DND-41 (cell line): ENCODE data around the gene CACYBP.

Experiments used
- ATAC-seq: fragments of 200-7000 bp; cut with Tn5 transposase; 3 replicates; pipeline ENCODE4 v1.9.1; 2021; ENCODE audit warnings: low read depth; ENCODE audit not compliant: insufficient read depth
- DNase-seq: peaks from one replicate; pipeline ENCODE4 v3.0.0-alpha.2; 2020
- H2AFZ ChIP-seq: 2 replicates; pipeline ENCODE4 v1.6.0; 2012; ENCODE audit warnings: low read depth, low read length
- H3K27ac ChIP-seq: 2 replicates; pipeline ENCODE4 v1.5.1; 2012; ENCODE audit warnings: low read length, inconsistent platforms
- H3K27me3 ChIP-seq: fragments of 200-600 bp; sonication (generic); 2 replicates; pipeline ENCODE4 v1.6.0; 2012; ENCODE audit warnings: low read length, mild to moderate bottlenecking, inconsistent platforms; ENCODE audit not compliant: insufficient read depth, poor library complexity
- H3K36me3 ChIP-seq: 2 replicates; pipeline ENCODE4 v1.5.1; 2012; ENCODE audit warnings: low read length, inconsistent platforms; ENCODE audit not compliant: insufficient read depth
- H3K4me1 ChIP-seq: 2 replicates; pipeline ENCODE4 v1.5.1; 2012; ENCODE audit warnings: mild to moderate bottlenecking, low read length; ENCODE audit not compliant: insufficient read depth
- H3K4me2 ChIP-seq: 2 replicates; pipeline ENCODE4 v1.6.0; 2012; ENCODE audit warnings: mild to moderate bottlenecking, moderate library complexity, low read length, inconsistent platforms; ENCODE audit not compliant: insufficient read depth
- H3K4me3 ChIP-seq, 2 experiments: fragments of 200-600 bp in 1 of 2; shearing (Covaris generic) in 1 of 2; 2 replicates each; pipeline ENCODE4 v1.5.1; 2012 to 2016; ENCODE audit warnings: inconsistent platforms in 2 of 2, low read length in 2 of 2, mild to moderate bottlenecking in 2 of 2, low read depth in 1 of 2, moderate library complexity in 1 of 2
- H3K79me2 ChIP-seq: 2 replicates; pipeline ENCODE4 v1.6.0; 2012; ENCODE audit warnings: low read length, inconsistent platforms; ENCODE audit not compliant: insufficient read depth
- H3K9ac ChIP-seq: 2 replicates; pipeline ENCODE4 v1.6.0; 2012; ENCODE audit warnings: low read depth, mild to moderate bottlenecking, inconsistent platforms, low read length, moderate library complexity
- H3K9me3 ChIP-seq: 2 replicates; pipeline ENCODE4 v1.5.1; 2012; ENCODE audit warnings: low read length, moderate library complexity, mild to moderate bottlenecking, inconsistent platforms; ENCODE audit not compliant: insufficient read depth, severe bottlenecking
- H4K20me1 ChIP-seq: 2 replicates; pipeline ENCODE4 v1.6.0; 2012; ENCODE audit warnings: low read length; ENCODE audit not compliant: insufficient read depth
- EZH2 ChIP-seq: IDR thresholded peaks from 3 replicates; pipeline ENCODE4 v1.6.1; 2012; ENCODE audit warnings: borderline replicate concordance, low read depth, mild to moderate bottlenecking, moderate library complexity, low read length, inconsistent platforms; ENCODE audit not compliant: severe bottlenecking
- TF ChIP-seq, protein P1 (sequence below): IDR thresholded peaks from 2 replicates; pipeline ENCODE4 v1.5.1; 2012; ENCODE audit warnings: borderline replicate concordance, low read length, moderate library complexity, mild to moderate bottlenecking; ENCODE audit not compliant: poor library complexity, severe bottlenecking; ENCODE audit errors: extremely low read depth

CACYBP gene

DNA sequence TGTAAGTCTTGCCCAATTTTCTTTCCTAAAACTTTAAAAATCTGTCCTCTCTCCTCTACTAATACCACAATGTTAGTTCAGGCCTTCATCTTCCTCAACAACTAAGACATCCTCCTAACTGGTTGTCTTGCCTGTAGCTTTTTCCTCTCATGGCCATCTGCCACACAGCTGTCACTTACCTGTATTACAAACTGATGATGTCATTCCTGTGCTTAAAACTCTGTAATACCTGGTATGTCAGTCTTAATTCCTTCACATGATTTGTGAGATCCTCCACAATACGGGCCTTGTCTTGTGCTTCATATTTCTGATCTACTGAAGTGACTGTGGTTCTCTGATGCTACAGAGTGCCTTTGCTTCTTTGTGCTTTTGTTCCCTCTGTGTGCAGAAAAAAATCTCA, 13.7 kb downstream of the CACYBP start:
- H3K27me3 ChIP-seq = no peaks in the 10 kb centered on the region
- H3K4me3 ChIP-seq = no peak overlapping the region
- no peaks in the 10 kb centered on the region for H3K4me1 ChIP-seq
- no peak overlapping the region for H3K9ac ChIP-seq
- peaks cover 98% of the 10 kb centered on the region for H3K36me3 ChIP-seq
- no peak overlapping the region for H3K27ac ChIP-seq
- no peak overlapping the region for H2AFZ ChIP-seq
- DNase-seq = no peak
- H4K20me1 ChIP-seq = peaks cover 6% of the 10 kb centered on the region; the same call in 1 of the 2 replicates
- H3K79me2 ChIP-seq = peaks cover 51% of the 10 kb centered on the region
- no peak for ATAC-seq
- no peaks in the 10 kb centered on the region for H3K9me3 ChIP-seq
- no peak overlapping the region for H3K4me2 ChIP-seq
- TF ChIP-seq, protein P1, sequence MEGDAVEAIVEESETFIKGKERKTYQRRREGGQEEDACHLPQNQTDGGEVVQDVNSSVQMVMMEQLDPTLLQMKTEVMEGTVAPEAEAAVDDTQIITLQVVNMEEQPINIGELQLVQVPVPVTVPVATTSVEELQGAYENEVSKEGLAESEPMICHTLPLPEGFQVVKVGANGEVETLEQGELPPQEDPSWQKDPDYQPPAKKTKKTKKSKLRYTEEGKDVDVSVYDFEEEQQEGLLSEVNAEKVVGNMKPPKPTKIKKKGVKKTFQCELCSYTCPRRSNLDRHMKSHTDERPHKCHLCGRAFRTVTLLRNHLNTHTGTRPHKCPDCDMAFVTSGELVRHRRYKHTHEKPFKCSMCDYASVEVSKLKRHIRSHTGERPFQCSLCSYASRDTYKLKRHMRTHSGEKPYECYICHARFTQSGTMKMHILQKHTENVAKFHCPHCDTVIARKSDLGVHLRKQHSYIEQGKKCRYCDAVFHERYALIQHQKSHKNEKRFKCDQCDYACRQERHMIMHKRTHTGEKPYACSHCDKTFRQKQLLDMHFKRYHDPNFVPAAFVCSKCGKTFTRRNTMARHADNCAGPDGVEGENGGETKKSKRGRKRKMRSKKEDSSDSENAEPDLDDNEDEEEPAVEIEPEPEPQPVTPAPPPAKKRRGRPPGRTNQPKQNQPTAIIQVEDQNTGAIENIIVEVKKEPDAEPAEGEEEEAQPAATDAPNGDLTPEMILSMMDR = no peak
- no peak for TF ChIP-seq EZH2

DNA sequence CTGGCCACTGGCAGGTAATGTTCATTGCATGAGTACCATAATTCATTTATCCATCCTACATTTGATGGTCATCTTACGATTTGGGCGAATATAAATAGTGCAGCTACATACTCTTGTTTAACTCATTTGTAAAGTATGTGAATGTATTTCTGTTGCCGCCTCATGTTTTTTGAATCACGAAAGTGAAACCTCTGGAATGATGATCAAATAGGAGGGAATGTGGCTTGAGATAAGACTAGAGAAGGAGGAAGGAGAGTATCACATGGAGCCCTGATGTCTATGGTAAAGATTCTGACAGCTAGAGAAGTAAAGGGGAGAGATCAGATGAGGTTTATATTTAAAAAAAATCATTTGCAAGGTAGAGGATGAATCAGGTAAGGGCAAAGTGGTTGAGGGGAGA, 15.5 kb downstream of the CACYBP start:
- TF ChIP-seq EZH2 = no peak
- TF ChIP-seq, protein P1 = no peak
- no peak overlapping the region for H3K27ac ChIP-seq
- H3K9ac ChIP-seq = no peak overlapping the region
- H3K27me3 ChIP-seq = no peaks in the 10 kb centered on the region
- no peak overlapping the region for H3K4me2 ChIP-seq
- H4K20me1 ChIP-seq = peaks cover 7% of the 10 kb centered on the region; the same call in 1 of the 2 replicates
- H3K4me1 ChIP-seq = no peaks in the 10 kb centered on the region; the same call in 1 of the 2 replicates
- no peak for DNase-seq
- peaks cover 51% of the 10 kb centered on the region for H3K79me2 ChIP-seq
- no peak for ATAC-seq
- H3K4me3 ChIP-seq = no peak overlapping the region
- H3K9me3 ChIP-seq = no peaks in the 10 kb centered on the region
- H2AFZ ChIP-seq = no peak overlapping the region
- peaks cover 90% of the 10 kb centered on the region for H3K36me3 ChIP-seq

DNA sequence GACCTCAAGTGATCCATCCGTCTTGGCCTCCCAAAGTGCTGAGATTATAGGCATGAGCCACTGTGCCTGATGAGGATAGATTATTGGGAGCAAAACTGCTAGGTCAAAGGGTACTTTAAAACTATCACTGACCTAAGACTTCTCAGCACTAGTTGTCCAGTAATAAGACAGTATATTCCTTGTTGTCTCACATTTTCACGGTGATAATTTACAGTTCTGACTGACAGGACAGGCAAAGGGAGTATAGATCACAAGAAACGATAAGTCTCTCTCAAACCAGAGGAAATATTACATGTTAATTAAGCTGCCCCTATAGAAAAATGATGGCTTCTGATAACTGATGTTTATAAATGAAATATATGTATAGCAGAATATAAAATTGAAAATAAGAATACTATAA, 19.8 kb downstream of the CACYBP start:
- no peaks in the 10 kb centered on the region for H3K9me3 ChIP-seq
- H3K79me2 ChIP-seq = peaks cover 65% of the 10 kb centered on the region
- H3K27me3 ChIP-seq = no peaks in the 10 kb centered on the region
- ATAC-seq = no peak
- H3K36me3 ChIP-seq = peaks cover 47% of the 10 kb centered on the region
- H3K27ac ChIP-seq = no peak overlapping the region
- TF ChIP-seq EZH2 = no peak
- TF ChIP-seq, protein P1 = no peak
- H2AFZ ChIP-seq = no peak overlapping the region
- no peak overlapping the region for H3K4me3 ChIP-seq
- peaks cover 15% of the 10 kb centered on the region; the same call in 1 of the 2 replicates for H4K20me1 ChIP-seq
- no peak for DNase-seq
- H3K4me2 ChIP-seq = no peak overlapping the region
- no peak overlapping the region for H3K9ac ChIP-seq
- H3K4me1 ChIP-seq = peaks cover 28% of the 10 kb centered on the region
